HepG2 (cell line): ENCODE measurements around the gene SMIM22. TPM values are rescaled to one million over a fixed set of nuclear protein-coding genes. Genes with fewer than 3 reads are reported as not detected.

Experiments used
- CCDC6 ChIP-seq: sonication (generic); formaldehyde crosslinking; IDR thresholded peaks from 2 replicates; pipeline ENCODE4 v1.8.1; 2022; ENCODE audit warnings: mild to moderate bottlenecking, missing genetic modification reagents, moderate library complexity
- GABPA ChIP-seq, 2 experiments: IDR thresholded peaks; 2 replicates each; pipeline ENCODE4 v1.6.1; 2011 to 2016; ENCODE audit warnings: low read depth in 2 of 2, low read length in 1 of 2, missing biosample characterization in 1 of 2, missing genetic modification characterization in 1 of 2
- HIVEP1 ChIP-seq: sonication (generic); formaldehyde crosslinking; IDR thresholded peaks from 2 replicates; pipeline ENCODE4 v1.4.0; 2020; ENCODE audit warnings: mild to moderate bottlenecking, missing genetic modification reagents
- PPARG ChIP-seq: conservative IDR thresholded peaks from 2 replicates; pipeline ENCODE4 v1.6.1; 2016; ENCODE audit warnings: missing biosample characterization, missing genetic modification reagents
- ZNF256 ChIP-seq: sonication (generic); formaldehyde crosslinking; conservative IDR thresholded peaks from 2 replicates; pipeline ENCODE4 v1.4.0; 2020; ENCODE audit warnings: missing genetic modification reagents
- ZNF530 ChIP-seq: sonication (generic); formaldehyde crosslinking; IDR thresholded peaks from 2 replicates; pipeline ENCODE4 v1.5.0; 2020; ENCODE audit warnings: low read depth, mild to moderate bottlenecking, missing genetic modification reagents
- ZNF567 ChIP-seq: sonication (generic); formaldehyde crosslinking; IDR thresholded peaks from 2 replicates; pipeline ENCODE4 v1.8.1; 2023; ENCODE audit warnings: mild to moderate bottlenecking, missing genetic modification reagents, borderline replicate concordance
- ZNF672 ChIP-seq: sonication (generic); formaldehyde crosslinking; IDR thresholded peaks from 2 replicates; pipeline ENCODE4 v1.8.1; 2022; ENCODE audit warnings: missing genetic modification reagents
- ZNF75D ChIP-seq: sonication (generic); formaldehyde crosslinking; IDR thresholded peaks from 2 replicates; pipeline ENCODE4 v1.8.1; 2023; ENCODE audit warnings: missing genetic modification reagents, mild to moderate bottlenecking, borderline replicate concordance
- ZNF792 ChIP-seq: IDR thresholded peaks from 2 replicates; pipeline ENCODE4 v1.6.1; 2016
- ZSCAN30 ChIP-seq: sonication (generic); formaldehyde crosslinking; IDR thresholded peaks from 2 replicates; pipeline ENCODE4 v1.5.0; 2020; ENCODE audit warnings: mild to moderate bottlenecking, missing genetic modification reagents
- polyA plus RNA-seq, 8 experiments: library from polyadenylated mRNA; depleted of rRNA in 3 of 8; stranded (reverse) in 7 of 8; unstranded in 1 of 8; fragments of >200 nt; fragmentation: Illumina TruSeq in 4 of 8; extraction: Trizol in 4 of 8; gene quantifications; 2 replicates each; pipeline versions ENCODE4 v1.2.1 to v1.2.3, GENCODE V29; 2011 to 2016; ENCODE audit warnings: low read depth in 4 of 8, missing spikeins in 1 of 8, mixed read lengths in 1 of 8; ENCODE audit not compliant: insufficient read depth in 1 of 8
- total RNA-seq, 5 experiments: library from RNA; depleted of rRNA; stranded (reverse); fragments of >200 nt; fragmentation: Illumina TruSeq; extraction: Trizol; gene quantifications; 2 replicates each; pipeline ENCODE4 v1.2.3, GENCODE V29; 2016; ENCODE audit warnings: low read depth in 1 of 5
- TF ChIP-seq, protein P1 (sequence below): sonication (generic); formaldehyde crosslinking; IDR thresholded peaks from 2 replicates; pipeline ENCODE4 v1.4.0; 2020; ENCODE audit warnings: mild to moderate bottlenecking, missing genetic modification reagents
- TF ChIP-seq, protein P2 (sequence below): sonication (generic); formaldehyde crosslinking; IDR thresholded peaks from 2 replicates; pipeline ENCODE4 v1.4.0; 2020; ENCODE audit warnings: mild to moderate bottlenecking, missing genetic modification reagents
- TF ChIP-seq, protein P3 (sequence below): sonication (generic); formaldehyde crosslinking; IDR thresholded peaks from 2 replicates; pipeline ENCODE4 v1.4.0; 2020; ENCODE audit warnings: missing genetic modification reagents
- TF ChIP-seq, protein P4 (sequence below): sonication (generic); formaldehyde crosslinking; IDR thresholded peaks from 2 replicates; pipeline ENCODE4 v1.4.0; 2020; ENCODE audit warnings: missing genetic modification reagents, borderline replicate concordance

SMIM22 gene
- total and polyA plus RNA-seq, 2 of the 13 experiments (the other 11 are each of a cell fraction or from before 2014, with no cell fraction given), result not detected

DNA sequence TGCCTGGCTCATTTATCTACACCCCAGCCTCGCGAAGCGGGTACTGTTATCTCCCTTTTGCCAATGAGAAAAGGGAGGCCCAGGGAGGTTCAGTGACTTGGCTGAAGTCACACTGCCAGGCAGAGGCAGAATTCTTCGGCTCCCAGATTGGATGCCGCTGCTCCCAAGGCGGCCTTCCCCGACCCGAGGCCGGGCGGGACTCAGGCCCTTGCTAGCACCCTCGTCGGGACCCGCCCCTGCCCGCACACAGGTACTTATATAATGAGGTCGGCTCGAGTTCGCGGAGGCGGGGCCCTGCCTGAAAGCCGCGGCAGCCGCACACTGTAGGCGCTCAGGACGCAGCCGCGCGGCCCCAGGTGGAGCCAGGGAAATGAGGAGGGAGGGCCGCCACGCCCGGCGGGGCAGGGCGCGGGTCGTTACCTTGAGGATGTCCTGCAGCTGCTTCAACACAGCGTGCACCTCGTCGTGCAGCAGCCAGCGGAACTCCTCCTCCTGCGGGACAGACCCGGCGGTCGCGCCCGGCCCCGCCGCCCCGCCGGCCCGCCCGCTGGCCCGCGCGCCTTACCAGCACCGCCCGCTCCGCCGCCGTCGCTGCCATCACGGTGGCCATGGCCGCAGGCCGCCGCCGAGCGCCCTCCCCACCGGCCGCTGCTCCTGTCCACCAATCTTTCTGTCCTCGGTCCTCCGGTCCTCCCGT lies 6.9 kb downstream of the SMIM22 start, which contains the start of gene ROGDI (continued):
- TF ChIP-seq, protein P1, sequence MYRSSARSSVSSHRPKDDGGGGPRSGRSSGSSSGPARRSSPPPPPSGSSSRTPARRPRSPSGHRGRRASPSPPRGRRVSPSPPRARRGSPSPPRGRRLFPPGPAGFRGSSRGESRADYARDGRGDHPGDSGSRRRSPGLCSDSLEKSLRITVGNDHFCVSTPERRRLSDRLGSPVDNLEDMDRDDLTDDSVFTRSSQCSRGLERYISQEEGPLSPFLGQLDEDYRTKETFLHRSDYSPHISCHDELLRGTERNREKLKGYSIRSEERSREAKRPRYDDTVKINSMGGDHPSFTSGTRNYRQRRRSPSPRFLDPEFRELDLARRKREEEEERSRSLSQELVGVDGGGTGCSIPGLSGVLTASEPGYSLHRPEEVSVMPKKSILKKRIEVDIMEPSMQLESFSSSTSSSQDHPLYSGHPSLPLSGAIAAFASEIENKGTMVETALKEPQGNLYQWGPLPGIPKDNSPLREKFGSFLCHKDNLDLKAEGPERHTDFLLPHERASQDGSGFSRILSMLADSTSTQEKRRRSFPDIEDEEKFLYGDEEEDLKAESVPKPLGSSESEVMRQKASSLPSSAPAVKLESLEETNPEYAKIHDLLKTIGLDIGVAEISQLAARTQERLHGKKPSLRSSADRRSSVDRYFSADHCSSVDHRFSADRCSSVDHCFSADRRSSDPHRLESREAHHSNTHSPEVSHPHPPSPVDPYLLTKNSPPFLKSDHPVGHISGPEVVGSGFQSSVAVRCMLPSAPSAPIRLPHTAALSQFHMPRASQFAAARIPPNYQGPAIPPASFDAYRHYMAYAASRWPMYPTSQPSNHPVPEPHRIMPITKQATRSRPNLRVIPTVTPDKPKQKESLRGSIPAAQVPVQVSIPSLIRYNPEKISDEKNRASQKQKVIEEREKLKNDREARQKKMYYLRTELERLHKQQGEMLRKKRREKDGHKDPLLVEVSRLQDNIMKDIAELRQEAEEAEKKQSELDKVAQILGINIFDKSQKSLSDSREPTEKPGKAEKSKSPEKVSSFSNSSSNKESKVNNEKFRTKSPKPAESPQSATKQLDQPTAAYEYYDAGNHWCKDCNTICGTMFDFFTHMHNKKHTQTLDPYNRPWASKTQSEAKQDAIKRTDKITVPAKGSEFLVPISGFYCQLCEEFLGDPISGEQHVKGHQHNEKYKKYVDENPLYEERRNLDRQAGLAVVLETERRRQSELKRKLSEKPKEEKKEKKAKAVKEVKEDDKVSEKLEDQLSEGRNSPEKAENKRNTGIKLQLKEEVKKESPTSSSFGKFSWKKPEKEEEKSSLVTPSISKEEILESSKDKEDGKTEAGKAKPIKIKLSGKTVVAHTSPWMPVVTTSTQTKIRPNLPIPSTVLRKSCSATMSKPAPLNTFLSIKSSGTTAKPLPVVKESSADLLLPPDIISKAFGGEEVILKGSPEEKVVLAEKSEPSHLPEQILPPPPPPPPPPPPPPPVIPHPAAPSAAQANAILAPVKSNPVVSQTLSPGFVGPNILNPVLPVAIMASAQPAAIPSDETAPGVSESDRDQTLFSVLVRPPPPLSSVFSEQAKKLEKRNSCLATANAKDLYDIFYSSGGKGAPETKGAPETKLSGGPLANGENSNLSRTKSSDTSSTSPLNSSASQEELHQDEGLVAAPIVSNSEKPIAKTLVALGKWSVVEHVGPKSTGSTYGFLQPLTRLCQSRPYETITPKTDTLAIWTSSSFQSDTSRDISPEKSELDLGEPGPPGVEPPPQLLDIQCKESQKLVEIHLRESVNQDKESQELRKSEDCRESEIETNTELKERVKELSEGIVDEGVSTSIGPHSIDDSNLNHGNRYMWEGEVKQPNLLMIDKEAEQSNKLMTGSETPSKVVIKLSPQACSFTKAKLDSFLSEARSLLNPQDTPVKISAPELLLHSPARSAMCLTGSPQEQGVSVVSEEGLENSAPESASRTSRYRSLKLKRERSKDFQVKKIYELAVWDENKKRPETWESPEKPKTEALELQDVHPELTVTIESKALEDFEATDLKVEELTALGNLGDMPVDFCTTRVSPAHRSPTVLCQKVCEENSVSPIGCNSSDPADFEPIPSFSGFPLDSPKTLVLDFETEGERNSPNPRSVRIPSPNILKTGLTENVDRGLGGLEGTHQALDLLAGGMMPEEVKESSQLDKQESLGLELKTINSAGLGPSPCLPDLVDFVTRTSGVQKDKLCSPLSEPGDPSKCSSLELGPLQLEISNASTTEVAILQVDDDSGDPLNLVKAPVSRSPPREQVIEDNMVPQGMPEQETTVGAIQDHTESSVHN, result no peak
- no peak for TF ChIP-seq ZNF567 (CRISPR knock-in tag)
- TF ChIP-seq CCDC6 (CRISPR knock-in tag), result no peak
- TF ChIP-seq PPARG (CRISPR knock-in tag), result 0 out of 2 replicates have a peak, but pooled peaks have one; percentile 22
- TF ChIP-seq ZNF75D (CRISPR knock-in tag), result no peak
- no peak for TF ChIP-seq ZSCAN30
- TF ChIP-seq, protein P2, sequence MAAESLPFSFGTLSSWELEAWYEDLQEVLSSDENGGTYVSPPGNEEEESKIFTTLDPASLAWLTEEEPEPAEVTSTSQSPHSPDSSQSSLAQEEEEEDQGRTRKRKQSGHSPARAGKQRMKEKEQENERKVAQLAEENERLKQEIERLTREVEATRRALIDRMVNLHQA (CRISPR knock-in tag), result no peak
- TF ChIP-seq ZNF672, result no peak
- TF ChIP-seq ZNF256 (CRISPR knock-in tag), result no peak
- no peak for TF ChIP-seq GABPA (IDR thresholded peaks at IDR 0.05; ENCODE audit: low read depth, low read length)
- peak; percentile 9; the same call in 1 of the 2 replicates for TF ChIP-seq GABPA (CRISPR knock-in tag; IDR thresholded peaks at IDR 0.05; ENCODE audit: low read depth)
- TF ChIP-seq HIVEP1 (CRISPR knock-in tag), result no peak
- TF ChIP-seq ZNF530, result no peak
- TF ChIP-seq, protein P3, sequence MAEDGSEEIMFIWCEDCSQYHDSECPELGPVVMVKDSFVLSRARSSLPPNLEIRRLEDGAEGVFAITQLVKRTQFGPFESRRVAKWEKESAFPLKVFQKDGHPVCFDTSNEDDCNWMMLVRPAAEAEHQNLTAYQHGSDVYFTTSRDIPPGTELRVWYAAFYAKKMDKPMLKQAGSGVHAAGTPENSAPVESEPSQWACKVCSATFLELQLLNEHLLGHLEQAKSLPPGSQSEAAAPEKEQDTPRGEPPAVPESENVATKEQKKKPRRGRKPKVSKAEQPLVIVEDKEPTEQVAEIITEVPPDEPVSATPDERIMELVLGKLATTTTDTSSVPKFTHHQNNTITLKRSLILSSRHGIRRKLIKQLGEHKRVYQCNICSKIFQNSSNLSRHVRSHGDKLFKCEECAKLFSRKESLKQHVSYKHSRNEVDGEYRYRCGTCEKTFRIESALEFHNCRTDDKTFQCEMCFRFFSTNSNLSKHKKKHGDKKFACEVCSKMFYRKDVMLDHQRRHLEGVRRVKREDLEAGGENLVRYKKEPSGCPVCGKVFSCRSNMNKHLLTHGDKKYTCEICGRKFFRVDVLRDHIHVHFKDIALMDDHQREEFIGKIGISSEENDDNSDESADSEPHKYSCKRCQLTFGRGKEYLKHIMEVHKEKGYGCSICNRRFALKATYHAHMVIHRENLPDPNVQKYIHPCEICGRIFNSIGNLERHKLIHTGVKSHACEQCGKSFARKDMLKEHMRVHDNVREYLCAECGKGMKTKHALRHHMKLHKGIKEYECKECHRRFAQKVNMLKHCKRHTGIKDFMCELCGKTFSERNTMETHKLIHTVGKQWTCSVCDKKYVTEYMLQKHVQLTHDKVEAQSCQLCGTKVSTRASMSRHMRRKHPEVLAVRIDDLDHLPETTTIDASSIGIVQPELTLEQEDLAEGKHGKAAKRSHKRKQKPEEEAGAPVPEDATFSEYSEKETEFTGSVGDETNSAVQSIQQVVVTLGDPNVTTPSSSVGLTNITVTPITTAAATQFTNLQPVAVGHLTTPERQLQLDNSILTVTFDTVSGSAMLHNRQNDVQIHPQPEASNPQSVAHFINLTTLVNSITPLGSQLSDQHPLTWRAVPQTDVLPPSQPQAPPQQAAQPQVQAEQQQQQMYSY, result no peak
- TF ChIP-seq, protein P4, sequence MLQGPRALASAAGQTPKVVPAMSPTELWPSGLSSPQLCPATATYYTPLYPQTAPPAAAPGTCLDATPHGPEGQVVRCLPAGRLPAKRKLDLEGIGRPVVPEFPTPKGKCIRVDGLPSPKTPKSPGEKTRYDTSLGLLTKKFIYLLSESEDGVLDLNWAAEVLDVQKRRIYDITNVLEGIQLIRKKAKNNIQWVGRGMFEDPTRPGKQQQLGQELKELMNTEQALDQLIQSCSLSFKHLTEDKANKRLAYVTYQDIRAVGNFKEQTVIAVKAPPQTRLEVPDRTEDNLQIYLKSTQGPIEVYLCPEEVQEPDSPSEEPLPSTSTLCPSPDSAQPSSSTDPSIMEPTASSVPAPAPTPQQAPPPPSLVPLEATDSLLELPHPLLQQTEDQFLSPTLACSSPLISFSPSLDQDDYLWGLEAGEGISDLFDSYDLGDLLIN (CRISPR knock-in tag), result no peak
- peak; percentile 10; the same call in 1 of the 2 replicates for TF ChIP-seq ZNF792 (CRISPR knock-in tag)
